Lung microvascular endothelial cell (primary cell): ENCODE measurements around the gene ANO5. TPM values are rescaled to one million over a fixed set of nuclear protein-coding genes. Genes with fewer than 3 reads are reported as not detected.

ENCODE experiments used
- DNase-seq, 2 donors: peaks; one replicate each; pipeline versions ENCODE4 v3.0.0 to v3.0.0-alpha.2; 2010; ENCODE audit warnings: low read depth in 2 of 2
- total RNA-seq: library from RNA; depleted of rRNA; stranded (reverse); fragments of >200 nt; gene quantifications from 2 replicates; pipeline ENCODE4 v1.2.1, GENCODE V29; 2014

ANO5 gene
- total RNA-seq, result under 0.01 and 0.22 TPM in 2 replicates

- peak; percentile 2 to 7 for DNase-seq
These were observed at the start of gene ANO5 for GRCh38 chr11:22192642-22193347. TSS of gene ANO5 (plus strand) at chr11:22193085. CDS start at chr11:22193493, 408 bp downstream.

- DNase-seq, result no peak
These were observed 41.2 kb upstream of the ANO5 start for GRCh38 chr11:22151649-22152197.

GRCh38 chr11:22157531-22157930 is 35.4 kb upstream of the ANO5 start:
- no peak for DNase-seq

DNA sequence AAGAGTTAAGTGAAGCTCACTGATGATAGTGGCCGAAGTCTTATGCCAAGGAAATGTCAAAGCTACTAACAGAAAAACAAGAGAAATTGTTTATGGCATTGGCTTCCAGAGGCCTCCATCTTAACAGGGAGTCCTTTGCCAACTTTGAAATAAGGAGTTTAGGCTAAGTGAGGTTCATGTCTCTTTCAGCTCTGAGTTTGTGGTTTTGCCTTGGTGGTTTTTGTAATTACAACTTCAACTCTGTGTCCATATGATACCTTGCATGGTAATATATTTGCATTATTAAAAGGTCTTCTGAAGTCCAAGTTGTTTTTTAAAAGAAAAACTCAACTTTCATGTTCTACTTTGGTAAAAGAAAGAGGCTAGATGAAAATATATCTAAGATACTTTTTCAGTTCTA is 31.4 kb upstream of the ANO5 start:
- no peak for DNase-seq

- no peak for DNase-seq
These were observed 30.1 kb upstream of the ANO5 start for GRCh38 chr11:22162756-22163155.

GRCh38 chr11:22163394-22163797 is 29.5 kb upstream of the ANO5 start:
- DNase-seq, result no peak

- DNase-seq, result no peak
These were observed 27.8 kb upstream of the ANO5 start for GRCh38 chr11:22165087-22165486.

- DNase-seq, result no peak
These were observed 26.9 kb upstream of the ANO5 start for GRCh38 chr11:22165759-22166513.

- no peak for DNase-seq
These were observed 23.1 kb upstream of the ANO5 start for GRCh38 chr11:22169833-22170232.

DNA sequence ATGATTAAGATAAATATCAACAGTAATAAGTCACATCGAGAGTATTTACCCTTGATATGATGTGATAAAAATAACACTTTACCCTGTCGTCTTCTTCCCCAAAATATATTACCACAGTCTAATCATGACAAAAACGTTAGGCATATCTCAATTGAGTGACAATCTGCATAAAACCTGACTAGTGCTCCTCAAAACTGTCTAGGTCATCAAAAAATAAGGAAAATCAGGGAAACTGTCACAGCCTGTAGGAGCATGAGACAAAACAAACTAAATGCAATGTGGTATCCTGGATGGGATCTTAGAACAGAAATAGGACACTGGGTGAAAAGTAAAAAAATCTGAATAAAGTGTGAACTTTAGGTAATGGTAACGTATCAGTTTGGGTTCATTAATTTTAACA is 19.4 kb upstream of the ANO5 start:
- no peak for DNase-seq

DNA sequence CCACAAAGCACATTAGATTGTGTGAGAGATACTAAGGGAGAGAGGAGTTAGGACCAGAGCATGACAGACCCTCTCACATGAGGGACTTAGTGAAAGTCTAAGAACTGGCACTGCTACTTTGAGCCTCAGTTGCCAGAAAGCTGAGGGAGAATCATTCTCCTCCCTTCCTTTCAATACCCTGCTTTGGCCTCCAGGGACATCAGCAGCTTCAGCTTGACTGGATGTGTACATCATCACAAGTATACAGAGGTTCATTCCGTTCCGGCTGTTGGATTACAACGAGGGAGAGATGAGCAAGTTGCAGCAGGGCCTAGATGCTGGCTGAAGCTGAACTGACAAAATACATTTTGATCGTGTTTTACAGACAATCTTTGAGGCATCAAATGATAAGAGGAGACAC is 15.7 kb upstream of the ANO5 start:
- no peak for DNase-seq

- no peak for DNase-seq
These were observed 13.3 kb upstream of the ANO5 start for GRCh38 chr11:22179626-22180025.

DNA sequence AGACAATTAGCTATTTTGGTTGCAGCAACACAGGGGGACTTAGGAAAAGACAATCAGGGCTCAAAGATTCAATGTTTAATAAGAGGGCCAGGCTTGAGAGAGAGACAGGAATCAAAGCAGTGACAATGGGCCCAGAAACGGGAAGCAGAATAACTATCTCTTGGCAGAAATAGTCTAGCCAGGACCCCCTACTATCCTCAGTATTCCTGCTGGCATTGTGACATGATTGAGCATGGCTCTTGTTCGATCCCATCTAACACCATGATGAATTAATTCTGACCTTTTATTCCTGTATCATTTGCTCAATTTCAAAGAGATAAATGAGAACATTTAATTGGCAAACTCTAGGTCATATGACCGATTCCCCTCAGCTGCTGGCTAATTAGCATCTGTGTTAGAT is 12.8 kb upstream of the ANO5 start:
- no peak for DNase-seq

DNA sequence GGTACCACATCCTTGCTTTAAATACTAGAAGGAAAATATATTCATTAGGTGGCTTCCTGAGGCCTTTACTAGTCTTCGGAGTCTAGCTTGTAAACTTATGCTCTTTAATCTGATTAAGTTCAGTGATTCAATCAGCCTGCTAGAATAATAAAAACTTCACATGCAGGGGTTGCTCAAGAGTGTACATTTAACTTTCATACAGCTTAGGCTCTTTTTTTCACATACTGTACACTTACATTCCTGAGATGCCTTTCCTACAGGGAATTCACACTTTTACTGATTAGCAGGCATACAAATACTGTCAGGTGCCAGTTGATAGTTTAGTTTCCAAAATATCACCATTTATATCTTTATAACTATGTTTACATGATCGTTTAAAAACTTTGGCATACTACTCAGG is 3.2 kb upstream of the ANO5 start:
- DNase-seq, result no peak

- no peak for DNase-seq
These were observed 1.9 kb upstream of the ANO5 start for GRCh38 chr11:22190827-22191463.

- no peak for DNase-seq
These were observed 620 bp upstream of the ANO5 start for GRCh38 chr11:22192289-22192641.

DNA sequence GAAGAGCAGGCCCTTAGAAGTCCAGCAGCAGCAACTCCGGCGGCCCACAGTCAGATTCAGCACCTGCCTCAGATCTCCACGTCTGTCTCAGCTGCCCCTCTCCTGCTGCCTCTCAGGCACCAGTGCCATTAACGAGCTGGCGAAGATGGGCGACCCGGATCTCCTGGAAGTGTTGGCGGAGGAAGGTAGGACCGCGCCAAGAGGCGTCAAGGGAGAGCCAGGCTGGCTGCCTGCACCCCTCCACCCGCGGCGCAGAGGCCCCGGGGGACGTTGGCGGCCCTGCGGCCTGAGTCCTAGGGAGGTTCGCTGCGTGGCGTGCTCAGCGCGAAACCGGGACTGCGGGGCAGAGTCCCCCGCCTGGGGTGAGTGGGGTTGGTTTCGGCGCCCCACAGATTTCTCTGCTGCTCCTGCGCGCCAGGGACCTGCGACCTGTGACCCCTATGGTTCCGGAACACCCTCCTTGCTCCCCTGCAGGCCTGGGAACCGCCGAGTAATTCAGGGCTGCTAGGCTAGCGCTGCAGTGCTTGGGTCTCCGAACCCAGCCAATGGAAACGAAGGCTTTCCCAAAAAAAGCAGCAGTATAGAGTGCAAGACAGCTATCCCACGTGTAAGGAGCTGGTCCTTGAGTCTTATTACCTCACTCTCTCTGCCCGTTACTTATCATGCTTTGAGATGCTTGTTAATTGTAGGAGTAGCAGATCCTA is 615 bp downstream of the ANO5 start:
- DNase-seq, result peak in 1 of 2 donors; percentile 1

DNA sequence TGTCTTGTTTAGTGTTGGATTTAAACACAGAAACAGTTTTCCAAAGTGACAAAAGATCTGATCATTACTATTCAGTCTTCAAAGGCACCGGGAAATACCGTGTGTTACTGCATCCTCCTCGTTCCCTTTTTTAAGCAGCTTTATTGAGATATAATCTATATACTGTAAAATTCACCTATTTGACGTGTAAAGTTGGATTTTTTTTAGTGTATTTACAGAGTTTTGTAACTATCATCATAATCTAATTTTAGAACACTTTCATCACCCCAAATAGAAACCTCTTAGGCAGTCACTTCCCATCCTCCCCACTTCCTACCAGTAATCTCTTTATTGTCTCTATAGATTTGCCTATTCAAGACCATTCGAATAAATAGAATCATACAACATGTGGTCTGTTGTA is 1.4 kb downstream of the ANO5 start:
- DNase-seq, result no peak

DNA sequence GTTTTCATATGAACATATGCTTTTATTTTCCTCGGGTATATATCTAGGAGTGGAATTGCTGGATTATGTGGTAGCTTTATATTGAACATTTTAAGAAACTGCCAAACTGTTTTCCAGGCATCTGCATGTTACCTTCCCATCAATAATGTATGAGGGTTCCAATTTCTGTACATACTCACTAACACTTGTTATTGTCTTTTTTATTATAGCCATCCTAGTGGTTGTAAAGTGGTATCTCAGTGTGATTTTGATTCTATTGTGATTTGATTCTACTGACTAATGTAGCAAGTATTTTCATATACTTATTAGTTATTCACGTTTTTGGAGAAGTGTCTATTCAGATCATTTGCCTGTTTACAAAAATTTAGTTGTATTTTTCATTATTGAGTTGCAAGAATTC is 2.0 kb downstream of the ANO5 start:
- DNase-seq, result no peak

GRCh38 chr11:22197139-22198005 is 4.5 kb downstream of the ANO5 start:
- DNase-seq, result no peak

DNA sequence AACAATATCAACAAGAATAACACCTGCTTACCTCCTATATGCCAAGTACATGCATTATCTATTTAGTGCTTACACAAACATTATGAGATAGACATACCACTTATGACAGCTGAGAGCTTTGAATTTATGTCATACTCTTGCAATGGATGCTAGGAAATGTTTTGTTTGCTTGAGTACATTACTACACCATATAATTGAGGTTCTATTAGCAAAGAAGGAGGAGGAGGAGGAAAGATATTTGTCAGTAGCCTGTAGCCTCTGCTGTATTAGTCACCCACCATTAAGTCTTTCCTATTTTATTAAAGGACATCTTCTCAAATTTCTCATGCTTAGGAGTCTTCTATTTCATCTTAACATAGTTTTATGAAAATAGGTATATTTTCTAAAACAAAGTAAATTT is 6.4 kb downstream of the ANO5 start:
- DNase-seq, result no peak
